Hepatocyte (in vitro differentiated cells): Measurements from ENCODE around the gene CHD6.

Source experiments
- CTCF ChIP-seq: fragments of 200-600 bp; sonication (generic); IDR thresholded peaks from 2 replicates; pipeline ENCODE4 v1.5.1; 2016; ENCODE audit warnings: antibody characterized with exemption, mild to moderate bottlenecking; ENCODE audit not compliant: poor library complexity
- EZH2phosphoT487 ChIP-seq: fragments of 200-600 bp; sonication (generic); IDR thresholded peaks from one replicate; pipeline ENCODE4 v1.6.1; 2018; ENCODE audit warnings: antibody characterized with exemption, mild to moderate bottlenecking, low read depth, moderate library complexity; ENCODE audit not compliant: unreplicated experiment, severe bottlenecking

- TF ChIP-seq CTCF: no peak
- TF ChIP-seq EZH2phosphoT487: no peak
These were observed 3.1 kb downstream of the CHD6 start for GRCh38 chr20:41615110-41615509.
